Measurements from ENCODE around the gene PBXIP1.
"Not testable (repeated sequence)": the region's sequence is repeated elsewhere in the genome, so short reads cannot be mapped to it uniquely, and the experiment has no call there.

The PBXIP1 gene

DNA sequence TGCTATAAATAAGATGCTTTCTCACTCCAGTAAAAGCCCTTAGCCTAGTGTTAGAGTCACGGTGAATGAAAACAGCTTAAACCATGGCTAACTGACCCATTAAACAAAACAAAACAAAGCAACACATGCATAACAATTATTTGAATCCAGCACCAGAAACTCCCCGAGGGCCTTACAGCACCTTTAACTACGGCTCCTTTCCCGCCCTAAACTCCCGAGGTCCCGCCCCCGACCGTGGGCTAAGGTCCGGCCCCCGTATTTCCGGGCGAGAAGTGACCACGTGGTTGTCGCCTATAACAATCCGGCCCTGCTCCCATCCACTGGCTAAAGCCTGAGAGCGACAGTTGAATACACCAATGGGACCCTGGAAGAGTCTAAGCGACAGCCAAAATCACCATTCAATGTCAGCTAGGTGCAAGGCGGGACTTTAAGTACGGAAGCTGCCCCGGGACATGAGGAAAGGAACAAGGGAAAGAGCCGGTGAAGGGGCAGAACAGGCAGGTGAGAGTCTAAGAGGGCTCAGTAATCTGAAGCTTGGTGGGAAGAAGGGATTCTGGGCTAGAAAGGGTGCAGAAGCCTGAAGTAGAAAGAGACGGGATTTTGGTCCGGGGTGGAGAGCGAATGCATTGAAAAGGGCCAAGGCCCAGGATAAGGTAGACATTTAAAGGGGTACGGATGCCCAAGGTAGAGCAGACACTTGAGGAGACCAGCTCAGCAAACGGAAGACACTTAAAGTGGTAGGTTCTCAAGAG, 27.2 kb upstream of the PBXIP1 start, which contains the start of gene FLAD1:
FLAD1 (plus strand) TSS at position 448 of the 752 bp plus-strand sequence. CDS start 351 bp downstream, outside the sequence.
- Mint-ChIP-seq H3K36me3 (ENCODE audit: low read depth) (peaks cover 39% of the 10 kb centered on the region), H3K4me3 (no peak within 1 kb of the TSS), H3K27me3 (ENCODE audit: low read depth, poor library complexity) (no peaks in the 10 kb centered on the region), H3K27ac (peak within 1 kb of the TSS; percentile 91), H3K4me1 (peaks cover 10% of the 10 kb centered on the region), H3K9me3 (no peaks in the 10 kb centered on the region)
- DNase-seq: peak; percentile 93
- TF ChIP-seq, protein P1, sequence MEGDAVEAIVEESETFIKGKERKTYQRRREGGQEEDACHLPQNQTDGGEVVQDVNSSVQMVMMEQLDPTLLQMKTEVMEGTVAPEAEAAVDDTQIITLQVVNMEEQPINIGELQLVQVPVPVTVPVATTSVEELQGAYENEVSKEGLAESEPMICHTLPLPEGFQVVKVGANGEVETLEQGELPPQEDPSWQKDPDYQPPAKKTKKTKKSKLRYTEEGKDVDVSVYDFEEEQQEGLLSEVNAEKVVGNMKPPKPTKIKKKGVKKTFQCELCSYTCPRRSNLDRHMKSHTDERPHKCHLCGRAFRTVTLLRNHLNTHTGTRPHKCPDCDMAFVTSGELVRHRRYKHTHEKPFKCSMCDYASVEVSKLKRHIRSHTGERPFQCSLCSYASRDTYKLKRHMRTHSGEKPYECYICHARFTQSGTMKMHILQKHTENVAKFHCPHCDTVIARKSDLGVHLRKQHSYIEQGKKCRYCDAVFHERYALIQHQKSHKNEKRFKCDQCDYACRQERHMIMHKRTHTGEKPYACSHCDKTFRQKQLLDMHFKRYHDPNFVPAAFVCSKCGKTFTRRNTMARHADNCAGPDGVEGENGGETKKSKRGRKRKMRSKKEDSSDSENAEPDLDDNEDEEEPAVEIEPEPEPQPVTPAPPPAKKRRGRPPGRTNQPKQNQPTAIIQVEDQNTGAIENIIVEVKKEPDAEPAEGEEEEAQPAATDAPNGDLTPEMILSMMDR (IDR thresholded peaks at IDR 0.05): no peak

- no peak overlapping the region for H3K4me3 Mint-ChIP-seq
- no peaks in the 10 kb centered on the region for H3K9me3 Mint-ChIP-seq
- TF ChIP-seq, protein P1 (IDR thresholded peaks at IDR 0.05): no peak
- DNase-seq: no peak
- H3K27me3 Mint-ChIP-seq (ENCODE audit: low read depth, poor library complexity): no peaks in the 10 kb centered on the region
- H3K27ac Mint-ChIP-seq: no peak overlapping the region
- H3K4me1 Mint-ChIP-seq: peaks cover 10% of the 10 kb centered on the region
- H3K36me3 Mint-ChIP-seq (ENCODE audit: low read depth): peaks cover 42% of the 10 kb centered on the region
Measured at GRCh38 chr1:154982341-154982740, 26.4 kb upstream of the PBXIP1 start.

DNA sequence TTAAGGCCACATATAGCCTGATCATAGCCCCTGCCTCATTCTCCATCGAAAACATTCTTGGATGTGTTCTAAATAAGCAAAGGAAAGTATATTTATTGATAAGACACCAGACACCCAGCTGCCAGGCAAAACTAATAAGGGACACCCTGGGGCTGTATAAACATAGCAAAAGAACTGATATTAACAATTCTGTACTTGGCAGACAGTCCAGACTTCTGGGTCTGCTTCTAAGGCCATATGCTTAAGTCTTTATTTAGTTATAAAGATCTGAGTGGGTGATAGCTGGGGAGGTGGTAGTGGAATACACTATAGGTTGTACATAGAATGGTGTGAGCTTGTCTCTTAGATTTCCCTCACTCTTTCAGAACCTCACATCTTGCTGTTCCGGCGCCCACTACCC, 22.5 kb upstream of the PBXIP1 start:
- no peaks in the 10 kb centered on the region for H3K27me3 Mint-ChIP-seq (ENCODE audit: low read depth, poor library complexity)
- no peak overlapping the region for H3K27ac Mint-ChIP-seq
- TF ChIP-seq, protein P1 (IDR thresholded peaks at IDR 0.05): no peak
- peaks cover 33% of the 10 kb centered on the region for H3K36me3 Mint-ChIP-seq (ENCODE audit: low read depth)
- no peak for DNase-seq
- H3K4me1 Mint-ChIP-seq: no peaks in the 10 kb centered on the region
- H3K9me3 Mint-ChIP-seq: no peaks in the 10 kb centered on the region
- no peak overlapping the region for H3K4me3 Mint-ChIP-seq

DNA sequence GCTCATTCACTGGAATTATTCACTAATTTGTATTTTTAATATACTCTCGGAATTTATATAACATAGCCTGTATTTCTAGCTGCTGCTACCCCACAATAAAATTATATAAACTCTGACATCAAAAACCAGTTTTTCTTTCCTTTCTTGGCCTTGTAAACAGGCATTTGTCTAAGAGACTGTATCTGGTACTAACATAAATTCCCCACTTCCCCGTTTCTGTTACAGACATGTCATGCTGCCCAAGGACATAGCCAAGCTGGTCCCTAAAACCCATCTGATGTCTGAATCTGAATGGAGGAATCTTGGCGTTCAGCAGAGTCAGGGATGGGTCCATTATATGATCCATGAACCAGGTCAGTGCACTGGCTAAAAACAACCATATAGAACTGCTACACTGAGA, 21.9 kb upstream of the PBXIP1 start:
- H3K27ac Mint-ChIP-seq: peak overlapping the region; percentile 83
- H3K9me3 Mint-ChIP-seq; H3K27me3 Mint-ChIP-seq (ENCODE audit: low read depth, poor library complexity); H3K4me1 Mint-ChIP-seq; DNase-seq: not testable (repeated sequence)
- peaks cover 33% of the 10 kb centered on the region for H3K36me3 Mint-ChIP-seq (ENCODE audit: low read depth)
- peak overlapping the region; percentile 29 for H3K4me3 Mint-ChIP-seq

DNA sequence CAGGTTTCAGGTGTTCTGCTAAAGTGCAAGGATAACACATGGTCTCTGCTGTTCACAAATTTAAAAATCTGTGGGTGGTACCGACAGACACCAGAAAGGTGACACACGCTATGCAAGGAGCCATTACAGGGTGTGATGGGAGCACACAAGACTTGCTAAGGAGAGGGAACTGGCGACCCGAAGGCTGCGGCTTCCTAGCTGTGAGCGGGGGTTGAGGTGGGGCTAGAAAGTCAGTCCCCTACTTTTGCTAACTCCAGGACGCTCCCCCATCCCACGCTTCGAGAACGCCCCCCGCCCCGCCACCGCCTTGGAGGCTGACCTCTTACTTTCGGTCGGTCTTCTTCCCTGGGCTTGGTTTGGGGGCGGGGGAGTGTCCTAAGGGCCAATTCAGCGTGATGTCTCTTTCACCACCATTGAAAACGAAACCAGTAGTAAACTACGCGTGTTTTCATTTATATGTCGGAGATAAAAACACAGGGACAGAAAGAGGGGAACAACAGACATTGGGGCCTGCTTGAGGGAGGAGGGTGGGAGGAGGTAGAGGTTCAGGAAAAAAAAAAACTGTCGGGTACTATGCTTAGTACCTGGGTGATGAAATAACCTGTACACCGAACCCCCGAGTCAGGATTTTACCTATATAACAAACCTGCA, 19.6 kb upstream of the PBXIP1 start:
- Mint-ChIP-seq H3K4me1 (peaks cover 25% of the 10 kb centered on the region), H3K27me3 (ENCODE audit: low read depth, poor library complexity) (no peaks in the 10 kb centered on the region), H3K27ac (no peak overlapping the region), H3K4me3 (no peak overlapping the region), H3K36me3 (ENCODE audit: low read depth) (peaks cover 22% of the 10 kb centered on the region), H3K9me3 (no peaks in the 10 kb centered on the region)
- peak; percentile 66 for DNase-seq
- TF ChIP-seq, protein P1 (IDR thresholded peaks at IDR 0.05): no peak

GRCh38 chr1:154974808-154975408, 19.0 kb upstream of the PBXIP1 start:
- TF ChIP-seq, protein P1 (IDR thresholded peaks at IDR 0.05): no peak
- peaks cover 26% of the 10 kb centered on the region for H3K4me1 Mint-ChIP-seq
- H3K4me3 Mint-ChIP-seq: no peak overlapping the region
- no peaks in the 10 kb centered on the region for H3K9me3 Mint-ChIP-seq
- H3K27ac Mint-ChIP-seq: no peak overlapping the region
- no peaks in the 10 kb centered on the region for H3K27me3 Mint-ChIP-seq (ENCODE audit: low read depth, poor library complexity)
- DNase-seq: peak; percentile 96
- peaks cover 17% of the 10 kb centered on the region for H3K36me3 Mint-ChIP-seq (ENCODE audit: low read depth)

All from nephron progenitor cell (in vitro differentiated cells).